Measurements from ENCODE around the gene CRISP1.
"Not testable (repeated sequence)": the region's sequence is repeated elsewhere in the genome, so short reads cannot be mapped to it uniquely, and the experiment has no call there.

CRISP1 gene

GRCh38 chr6:49839957-49840356, 26.4 kb downstream of the CRISP1 start:
- DNase-seq (ENCODE audit: low spot score): no peak

- no peak for DNase-seq (ENCODE audit: low spot score)
These were observed 27.2 kb downstream of the CRISP1 start for GRCh38 chr6:49839162-49839561.

- DNase-seq (ENCODE audit: low spot score): no peak
These were observed 31.2 kb downstream of the CRISP1 start for GRCh38 chr6:49835140-49835539.

DNA sequence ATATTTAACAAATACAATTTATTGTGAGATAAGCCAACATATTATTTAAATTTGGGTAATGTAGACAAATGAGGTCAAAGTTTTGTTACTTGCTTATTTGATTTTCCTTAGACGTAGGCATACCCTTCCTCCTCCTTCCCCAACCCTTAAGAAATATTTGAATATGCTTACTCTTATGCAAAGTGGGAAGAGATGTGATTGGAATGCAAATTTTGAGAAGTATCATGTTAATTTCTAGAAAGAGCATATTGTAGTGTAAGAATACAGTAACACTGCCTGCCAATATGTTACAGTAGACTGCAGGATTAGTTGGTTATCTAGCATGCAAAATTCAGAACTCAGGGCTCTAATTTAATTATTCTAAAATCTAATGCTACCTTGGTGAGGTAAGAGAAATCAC, 32.9 kb downstream of the CRISP1 start:
- DNase-seq (ENCODE audit: low spot score): no peak

DNA sequence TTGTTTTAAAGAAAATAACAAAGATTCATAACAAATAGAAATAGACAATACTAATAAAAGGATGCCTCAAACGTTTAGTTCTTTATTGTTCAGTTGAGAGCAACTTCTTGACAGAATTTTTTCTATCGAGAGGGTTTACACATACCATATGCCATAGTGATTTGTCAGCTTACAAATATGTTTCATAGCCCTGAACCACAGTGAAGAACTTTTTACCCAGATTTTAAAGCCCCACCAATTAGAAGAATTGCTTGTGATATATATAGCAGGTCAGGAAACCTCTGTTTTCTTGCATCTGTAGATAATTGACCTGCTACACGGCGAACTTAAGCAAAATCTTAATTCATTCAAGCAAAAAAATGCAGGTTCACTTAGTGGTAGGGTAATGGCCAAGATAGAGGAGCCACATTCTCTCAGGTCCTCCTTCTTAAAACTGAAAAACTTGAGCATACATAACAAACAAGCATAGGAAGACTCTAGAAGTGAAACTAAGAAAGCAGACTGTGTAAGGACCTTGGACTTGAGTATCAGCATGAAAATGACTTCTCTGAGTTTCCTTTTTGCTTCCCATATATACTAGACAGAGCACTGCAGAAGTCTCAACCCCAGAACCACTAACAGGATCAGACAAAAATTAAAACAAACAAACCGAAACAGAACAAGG, 39.5 kb downstream of the CRISP1 start:
- DNase-seq (ENCODE audit: low spot score): no peak

GRCh38 chr6:49815166-49815565, 51.2 kb downstream of the CRISP1 start:
- no peak for DNase-seq (ENCODE audit: low spot score)

GRCh38 chr6:49813248-49813647, 53.1 kb downstream of the CRISP1 start:
- no peak for DNase-seq (ENCODE audit: low spot score)

GRCh38 chr6:49806145-49806544, 60.2 kb downstream of the CRISP1 start:
- no peak for DNase-seq (ENCODE audit: low spot score)

DNA sequence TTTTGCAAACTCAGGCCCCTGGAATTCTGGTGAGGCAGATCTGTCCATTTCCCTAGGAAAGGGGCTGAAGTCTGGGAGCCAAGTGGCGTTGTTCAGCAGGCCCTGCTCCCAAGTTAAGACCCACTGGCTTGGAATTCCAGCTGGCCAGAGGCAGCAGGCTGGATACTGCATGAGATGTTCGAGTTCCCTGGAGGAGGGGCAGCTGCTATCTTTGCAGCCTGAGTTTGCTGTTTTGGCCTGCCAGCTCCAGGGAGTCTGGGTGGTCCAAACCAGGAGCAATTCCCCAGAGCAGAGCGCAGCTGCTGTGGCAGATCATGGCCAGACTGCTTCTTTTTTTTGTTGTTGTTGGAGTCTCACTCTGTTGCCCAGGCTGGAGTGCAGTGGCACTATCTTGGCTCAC, 61.1 kb downstream of the CRISP1 start:
- DNase-seq (ENCODE audit: low spot score): no peak

GRCh38 chr6:49801525-49801924, 64.8 kb downstream of the CRISP1 start:
- no peak for DNase-seq (ENCODE audit: low spot score)

- DNase-seq (ENCODE audit: low spot score): no peak
These were observed 67.2 kb downstream of the CRISP1 start for GRCh38 chr6:49799090-49799489.

- DNase-seq (ENCODE audit: low spot score): not testable (repeated sequence)
These were observed 69.4 kb downstream of the CRISP1 start for GRCh38 chr6:49796842-49797455.

GRCh38 chr6:49790341-49790740, 76.0 kb downstream of the CRISP1 start:
- no peak for DNase-seq (ENCODE audit: low spot score)

- no peak for DNase-seq (ENCODE audit: low spot score)
These were observed 79.2 kb downstream of the CRISP1 start, which contains the start of gene PGK2 for GRCh38 chr6:49787176-49787575. Gene PGK2, minus strand, starts transcription at chr6:49787285. Its CDS starts 98 bp downstream, at chr6:49787187.

- DNase-seq (ENCODE audit: low spot score): no peak
These were observed 82.1 kb downstream of the CRISP1 start for GRCh38 chr6:49784272-49784671.
